Activated CD4-positive, alpha-beta T cell treated with anti-CD3 and anti-CD28 coated beads, Interleukin-2, Interleukin-4, amounts not matched to agents 100 ng/mL and 50 ng/mL, durations not matched to agents 16 hours and 8 hours (primary cell): ENCODE measurements around the gene RNF123.

Experiments used
- DNase-seq: peaks from one replicate; pipeline ENCODE4 v3.0.0-alpha.2; 2020; ENCODE audit warnings: low spot score

RNF123 gene

DNA sequence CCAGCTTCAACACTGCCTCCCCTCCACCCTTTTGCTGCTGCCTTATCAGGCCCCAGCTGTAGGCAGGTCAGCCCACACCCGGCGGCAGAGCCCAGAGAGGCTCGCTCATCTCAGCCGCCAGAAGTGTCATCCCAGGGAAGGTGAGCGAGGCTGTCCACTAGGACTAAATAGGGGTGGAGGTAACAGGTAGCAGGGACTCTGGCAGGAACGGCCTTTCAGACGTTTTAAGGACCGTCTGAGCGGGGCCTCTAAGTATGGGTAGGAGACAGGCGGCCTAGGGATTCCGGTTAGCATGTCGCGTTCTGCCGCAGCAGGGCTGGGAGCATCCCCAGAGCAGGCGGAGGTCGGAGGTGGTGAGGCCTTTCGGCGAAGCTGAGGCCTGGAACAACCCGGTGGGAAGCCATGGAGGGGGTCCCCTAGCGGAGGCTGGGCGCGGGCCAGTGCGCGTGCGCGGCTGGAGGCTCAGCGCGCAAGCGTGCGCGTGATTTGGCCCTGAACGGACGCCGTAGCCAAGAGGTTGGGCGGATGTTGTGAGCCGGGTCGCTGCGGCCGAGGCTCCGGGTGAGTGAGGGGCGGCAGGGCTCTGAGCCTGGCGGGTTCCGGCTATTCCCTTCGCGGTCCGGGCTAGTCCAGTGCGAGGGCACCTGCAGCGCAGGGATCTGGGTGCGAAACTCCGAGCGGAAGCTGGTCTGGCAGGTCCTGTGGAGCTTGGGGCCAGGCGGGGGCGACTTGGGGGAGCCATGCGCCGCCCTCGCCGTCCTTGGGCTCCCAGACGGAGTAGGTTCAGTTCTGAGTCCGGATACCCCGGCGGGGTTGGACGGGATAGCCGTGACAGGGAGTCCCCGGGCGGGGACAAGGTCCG, at the start of gene RNF123, which contains the start of gene MST1:
TSS of gene RNF123 (plus strand) at position 512 of the 862 bp plus-strand sequence. CDS start 1,609 bp downstream, outside the sequence.
TSS of gene MST1 (minus strand) at position 429 of the 862 bp plus-strand sequence. CDS start 783 bp downstream, outside the sequence.
- DNase-seq, result peak; percentile 93

- no peak for DNase-seq
Measured at GRCh38 chr3:49641292-49641691, 48.1 kb upstream of the RNF123 start.

- no peak for DNase-seq
Measured at GRCh38 chr3:49641921-49642707, 47.2 kb upstream of the RNF123 start.

- DNase-seq, result no peak
Measured at GRCh38 chr3:49642708-49643145, 46.6 kb upstream of the RNF123 start.

- no peak for DNase-seq
Measured at GRCh38 chr3:49644684-49645083, 44.7 kb upstream of the RNF123 start.

DNA sequence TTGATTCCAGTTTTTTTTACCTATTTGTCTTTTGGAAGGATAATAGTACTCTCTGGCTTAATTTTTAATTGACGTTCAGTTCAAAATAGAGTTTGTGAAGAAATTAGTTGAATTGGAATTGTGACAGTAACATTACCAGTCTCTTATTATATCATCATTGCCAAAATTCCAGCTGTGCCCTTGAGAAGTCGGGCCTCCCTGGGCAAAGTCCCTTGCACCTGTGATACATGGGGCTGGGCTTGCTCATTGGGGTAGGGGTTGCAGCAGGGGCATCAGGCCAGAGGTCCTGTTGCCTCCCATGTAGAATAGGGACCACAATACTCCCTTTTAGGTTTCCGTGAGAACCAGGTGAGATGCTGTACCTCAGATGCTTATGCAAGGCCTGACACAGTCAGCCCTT, 43.1 kb upstream of the RNF123 start:
- DNase-seq, result no peak

GRCh38 chr3:49647741-49648140, 41.6 kb upstream of the RNF123 start:
- no peak for DNase-seq

- DNase-seq, result no peak
Measured at GRCh38 chr3:49648354-49649019, 40.9 kb upstream of the RNF123 start.

GRCh38 chr3:49649576-49649975, 39.8 kb upstream of the RNF123 start:
- no peak for DNase-seq

DNA sequence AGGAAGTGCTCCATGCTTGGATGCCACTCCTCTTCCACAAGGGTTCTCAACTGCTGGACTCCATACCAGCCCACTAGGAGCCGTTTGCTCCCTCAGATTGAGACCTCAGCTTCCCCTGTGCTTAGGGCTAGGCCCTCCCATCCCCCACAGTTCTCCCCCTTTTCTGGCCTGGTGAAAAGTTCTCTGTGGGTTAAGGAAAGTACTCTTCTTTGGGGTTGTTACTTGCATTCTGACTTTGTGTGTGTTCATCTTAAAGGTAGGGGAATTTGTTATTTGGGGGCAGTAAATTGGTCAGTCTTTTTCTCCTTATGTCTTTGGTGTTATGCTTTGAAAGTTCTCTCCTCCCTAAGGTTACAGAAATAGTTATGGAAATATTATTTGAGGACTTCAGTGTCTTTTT, 39.2 kb upstream of the RNF123 start:
- DNase-seq, result no peak

- no peak for DNase-seq
Measured at GRCh38 chr3:49650637-49651036, 38.7 kb upstream of the RNF123 start.

GRCh38 chr3:49652218-49652902, 37.0 kb upstream of the RNF123 start:
- DNase-seq, result no peak

DNA sequence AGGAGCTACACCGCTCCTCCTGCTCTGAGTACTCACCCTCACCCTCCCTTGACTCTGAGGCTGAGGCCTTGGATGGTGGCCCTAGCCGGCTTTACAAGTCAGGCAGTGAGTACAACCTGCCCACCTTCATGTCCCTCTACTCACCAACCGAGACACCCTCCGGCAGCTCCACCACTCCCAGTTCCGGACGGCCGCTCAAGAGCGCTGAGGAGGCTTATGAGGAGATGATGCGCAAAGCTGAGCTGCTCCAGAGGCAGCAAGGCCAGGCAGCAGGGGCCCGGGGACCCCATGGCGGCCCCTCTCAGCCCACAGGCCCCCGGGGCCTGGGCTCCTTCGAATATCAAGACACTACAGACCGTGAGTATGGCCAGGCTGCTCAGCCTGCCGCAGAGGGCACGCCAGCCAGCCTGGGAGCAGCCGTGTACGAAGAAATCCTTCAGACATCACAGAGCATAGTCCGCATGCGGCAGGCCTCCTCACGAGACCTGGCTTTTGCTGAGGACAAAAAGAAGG, 36.4 kb upstream of the RNF123 start:
- DNase-seq, result no peak

GRCh38 chr3:49653621-49654020, 35.7 kb upstream of the RNF123 start:
- no peak for DNase-seq

DNA sequence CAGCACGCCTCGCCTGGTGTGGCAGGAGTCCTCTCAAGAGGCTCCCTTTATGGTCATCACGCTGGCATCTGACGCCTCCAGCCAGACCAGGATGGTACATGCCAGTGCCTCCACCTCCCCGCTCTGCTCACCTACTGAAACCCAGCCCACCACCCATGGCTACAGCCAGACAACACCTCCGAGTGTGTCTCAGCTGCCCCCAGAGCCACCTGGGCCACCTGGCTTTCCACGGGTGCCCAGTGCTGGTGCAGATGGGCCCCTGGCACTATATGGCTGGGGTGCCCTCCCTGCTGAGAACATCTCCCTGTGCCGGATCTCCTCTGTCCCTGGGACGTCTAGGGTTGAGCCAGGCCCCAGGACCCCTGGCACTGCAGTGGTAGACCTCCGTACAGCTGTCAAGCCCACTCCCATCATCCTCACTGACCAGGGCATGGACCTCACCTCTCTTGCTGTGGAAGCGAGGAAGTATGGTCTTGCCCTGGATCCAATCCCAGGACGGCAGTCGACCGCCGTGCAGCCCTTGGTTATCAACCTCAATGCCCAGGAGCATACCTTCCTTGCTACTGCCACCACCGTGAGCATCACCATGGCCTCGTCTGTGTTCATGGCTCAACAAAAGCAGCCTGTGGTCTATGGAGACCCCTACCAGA, 35.1 kb upstream of the RNF123 start:
- no peak for DNase-seq

GRCh38 chr3:49654955-49655556, 34.3 kb upstream of the RNF123 start:
- DNase-seq, result no peak

GRCh38 chr3:49655731-49656285, 33.5 kb upstream of the RNF123 start:
- no peak for DNase-seq

DNA sequence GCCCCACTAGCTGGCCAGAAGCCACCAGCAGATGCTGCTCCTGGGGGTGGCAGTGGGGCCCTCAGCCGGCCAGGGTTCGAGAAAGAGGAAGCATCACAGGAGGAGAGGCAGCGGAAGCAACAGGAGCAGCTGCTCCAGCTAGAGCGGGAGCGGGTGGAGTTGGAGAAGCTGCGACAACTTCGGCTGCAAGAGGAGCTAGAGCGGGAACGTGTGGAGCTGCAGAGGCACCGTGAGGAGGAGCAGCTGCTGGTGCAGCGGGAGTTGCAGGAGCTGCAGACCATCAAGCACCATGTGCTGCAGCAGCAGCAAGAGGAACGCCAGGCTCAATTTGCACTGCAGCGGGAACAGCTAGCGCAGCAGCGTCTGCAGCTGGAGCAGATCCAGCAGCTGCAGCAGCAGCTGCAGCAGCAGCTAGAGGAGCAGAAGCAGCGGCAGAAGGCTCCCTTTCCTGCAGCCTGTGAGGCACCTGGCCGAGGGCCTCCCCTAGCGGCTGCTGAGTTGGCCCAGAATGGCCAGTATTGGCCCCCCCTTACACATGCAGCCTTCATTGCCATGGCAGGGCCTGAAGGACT, 32.7 kb upstream of the RNF123 start:
- DNase-seq, result no peak

- DNase-seq, result no peak
Measured at GRCh38 chr3:49657208-49657915, 32.0 kb upstream of the RNF123 start.
